Right atrium auricular region (tissue), 2 donors: Measurements from ENCODE around the gene KCTD17. TPM values are rescaled to one million over a fixed set of nuclear protein-coding genes. Genes with fewer than 3 reads are reported as not detected.

Source experiments
- DNase-seq: peaks from one replicate; pipeline ENCODE4 v3.0.0-alpha.2; 2019; ENCODE audit warnings: low spot score
- H3K27ac ChIP-seq, 2 donors: fragments of 200-600 bp; sonication (generic); 1 replicate in 1 of 2; 2 replicates in 1 of 2; pipeline ENCODE4 v1.5.1; 2016 to 2019
- H3K27me3 ChIP-seq, 2 donors: fragments of 200-600 bp; sonication (generic); one replicate each; pipeline versions ENCODE4 v1.5.1 to v1.6.0; 2017 to 2019
- H3K36me3 ChIP-seq: fragments of 200-600 bp; sonication (generic); one replicate; pipeline ENCODE4 v1.5.1; 2016
- H3K4me1 ChIP-seq, 2 donors: fragments of 200-600 bp; sonication (generic); one replicate each; pipeline versions ENCODE4 v1.5.1 to v1.6.0; 2017 to 2019
- H3K4me3 ChIP-seq, 2 donors: fragments of 200-600 bp; sonication (generic); 1 replicate in 1 of 2; 2 replicates in 1 of 2; pipeline ENCODE4 v1.5.1; 2017 to 2019; ENCODE audit warnings: mild to moderate bottlenecking in 1 of 2, moderate library complexity in 1 of 2
- H3K9me3 ChIP-seq, 2 donors: fragments of 200-600 bp; sonication (generic); one replicate each; pipeline ENCODE4 v1.5.1; 2019
- total RNA-seq, 2 donors: library from RNA; depleted of rRNA; stranded (reverse); fragments of >200 nt; gene quantifications; one replicate each; pipeline ENCODE4 v1.1.0, GENCODE V29; 2016
- TF ChIP-seq, protein P1 (sequence below), 2 donors: fragments of 200-600 bp; sonication (generic); IDR thresholded peaks; one replicate each; pipeline ENCODE4 v1.5.1; 2019; ENCODE audit warnings: antibody characterized with exemption in 2 of 2

The KCTD17 gene
- total RNA-seq, 2 donors from 2014 or later, result 44.9 to 54.8 TPM

- no peak overlapping the region for H3K27ac ChIP-seq
- no peak for DNase-seq
- TF ChIP-seq, protein P1, sequence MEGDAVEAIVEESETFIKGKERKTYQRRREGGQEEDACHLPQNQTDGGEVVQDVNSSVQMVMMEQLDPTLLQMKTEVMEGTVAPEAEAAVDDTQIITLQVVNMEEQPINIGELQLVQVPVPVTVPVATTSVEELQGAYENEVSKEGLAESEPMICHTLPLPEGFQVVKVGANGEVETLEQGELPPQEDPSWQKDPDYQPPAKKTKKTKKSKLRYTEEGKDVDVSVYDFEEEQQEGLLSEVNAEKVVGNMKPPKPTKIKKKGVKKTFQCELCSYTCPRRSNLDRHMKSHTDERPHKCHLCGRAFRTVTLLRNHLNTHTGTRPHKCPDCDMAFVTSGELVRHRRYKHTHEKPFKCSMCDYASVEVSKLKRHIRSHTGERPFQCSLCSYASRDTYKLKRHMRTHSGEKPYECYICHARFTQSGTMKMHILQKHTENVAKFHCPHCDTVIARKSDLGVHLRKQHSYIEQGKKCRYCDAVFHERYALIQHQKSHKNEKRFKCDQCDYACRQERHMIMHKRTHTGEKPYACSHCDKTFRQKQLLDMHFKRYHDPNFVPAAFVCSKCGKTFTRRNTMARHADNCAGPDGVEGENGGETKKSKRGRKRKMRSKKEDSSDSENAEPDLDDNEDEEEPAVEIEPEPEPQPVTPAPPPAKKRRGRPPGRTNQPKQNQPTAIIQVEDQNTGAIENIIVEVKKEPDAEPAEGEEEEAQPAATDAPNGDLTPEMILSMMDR (IDR thresholded peaks at IDR 0.05), result no peak
- H3K27me3 ChIP-seq, result no peaks in the 10 kb centered on the region
- H3K4me3 ChIP-seq, result no peak overlapping the region
- H3K9me3 ChIP-seq, result no peaks in the 10 kb centered on the region
- H3K4me1 ChIP-seq, result no peaks in the 10 kb centered on the region
- H3K36me3 ChIP-seq, result no peaks in the 10 kb centered on the region
These were observed 49.9 kb downstream of the KCTD17 start for GRCh38 chr22:37101311-37102066.

DNA sequence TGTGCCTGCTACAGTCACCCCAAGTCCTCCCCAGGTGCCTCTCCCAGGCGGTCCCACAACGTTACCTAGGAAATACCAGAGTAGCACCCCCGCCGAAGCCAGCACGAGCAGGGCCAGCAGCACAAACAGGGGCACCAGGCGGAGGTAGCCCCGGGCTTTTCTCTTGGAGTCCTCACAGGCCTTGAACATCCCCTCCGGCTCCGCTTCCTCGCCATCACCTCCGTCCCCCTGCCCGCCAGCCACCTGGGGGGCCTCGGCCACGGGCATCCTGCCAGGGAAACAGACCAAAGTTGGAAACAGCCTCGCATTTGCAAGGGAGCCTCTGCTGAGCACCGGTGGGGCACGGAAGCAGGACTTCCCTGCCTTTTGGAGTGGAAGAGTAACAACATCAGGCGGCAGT lies 51.6 kb downstream of the KCTD17 start:
- Histone ChIP-seq H3K4me1 (no peaks in the 10 kb centered on the region), H3K27me3 (no peaks in the 10 kb centered on the region), H3K36me3 (no peaks in the 10 kb centered on the region), H3K4me3 (no peak overlapping the region), H3K9me3 (no peaks in the 10 kb centered on the region), H3K27ac (no peak overlapping the region)
- TF ChIP-seq, protein P1 (IDR thresholded peaks at IDR 0.05), result no peak
- DNase-seq, result no peak

GRCh38 chr22:37103656-37104452 lies 52.3 kb downstream of the KCTD17 start:
- TF ChIP-seq, protein P1 (IDR thresholded peaks at IDR 0.05), result no peak
- Histone ChIP-seq H3K27ac (no peak overlapping the region), H3K9me3 (no peaks in the 10 kb centered on the region), H3K27me3 (no peaks in the 10 kb centered on the region), H3K4me3 (no peak overlapping the region), H3K4me1 (no peaks in the 10 kb centered on the region), H3K36me3 (no peaks in the 10 kb centered on the region)
- DNase-seq, result no peak

GRCh38 chr22:37105154-37105553 lies 53.6 kb downstream of the KCTD17 start:
- H3K9me3 ChIP-seq, result no peaks in the 10 kb centered on the region
- H3K4me1 ChIP-seq, result no peaks in the 10 kb centered on the region
- H3K27me3 ChIP-seq, result no peaks in the 10 kb centered on the region
- DNase-seq, result no peak
- no peak overlapping the region for H3K27ac ChIP-seq
- H3K36me3 ChIP-seq, result no peaks in the 10 kb centered on the region
- no peak overlapping the region for H3K4me3 ChIP-seq
- TF ChIP-seq, protein P1 (IDR thresholded peaks at IDR 0.05), result no peak

DNA sequence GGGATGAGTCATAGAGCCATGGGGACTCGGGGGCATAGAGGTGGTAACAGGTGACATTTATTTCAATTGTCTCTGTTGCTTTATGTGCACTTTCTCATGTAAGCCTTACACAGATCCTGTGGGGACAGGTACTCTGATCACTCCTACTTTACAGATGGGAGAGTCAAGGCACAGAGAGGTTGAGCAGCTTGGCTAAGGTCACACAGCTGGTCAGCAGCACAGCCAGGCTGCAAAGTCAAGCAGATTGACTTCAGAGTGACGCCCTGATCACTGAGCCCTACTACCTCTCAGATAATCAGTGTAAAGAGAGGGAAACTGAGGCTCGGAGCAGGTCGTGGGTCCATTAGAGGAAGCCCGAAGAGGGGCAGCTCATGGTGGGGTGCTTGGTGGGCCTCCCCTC lies 54.4 kb downstream of the KCTD17 start:
- H3K4me3 ChIP-seq, result no peak overlapping the region
- DNase-seq, result no peak
- H3K27ac ChIP-seq, result no peak overlapping the region
- no peaks in the 10 kb centered on the region for H3K36me3 ChIP-seq
- H3K27me3 ChIP-seq, result no peaks in the 10 kb centered on the region
- TF ChIP-seq, protein P1 (IDR thresholded peaks at IDR 0.05), result no peak
- H3K9me3 ChIP-seq, result no peaks in the 10 kb centered on the region
- H3K4me1 ChIP-seq, result no peaks in the 10 kb centered on the region
